Measurements from ENCODE around the gene MRPS34. TPM values are rescaled to one million over a fixed set of nuclear protein-coding genes. Genes with fewer than 3 reads are reported as not detected.
A peak's percentile ranks its signal among the peaks of the same experiment; 100 is the strongest.

MRPS34 gene
- total RNA-seq, 1 experiment from 2014 or later, result 101 TPM

GRCh38 chr16:1787322-1788094 lies 14.6 kb upstream of the MRPS34 start:
- no peaks in the 10 kb centered on the region for H3K9me2 ChIP-seq (replicated peaks; ENCODE audit: insufficient read depth, low read length)
- H2AFZ ChIP-seq (ENCODE audit: low read length), result no peak overlapping the region
- H3K4me1 ChIP-seq (ENCODE audit: low read length), result peaks cover 7% of the 10 kb centered on the region
- no peaks in the 10 kb centered on the region for H3K9me3 ChIP-seq (ENCODE audit: low read length)
- peaks cover 33% of the 10 kb centered on the region for H3K79me2 ChIP-seq (ENCODE audit: low read length)
- H3K9ac ChIP-seq (ENCODE audit: low read length), result no peak overlapping the region
- no peaks in the 10 kb centered on the region for H3K36me3 ChIP-seq (ENCODE audit: insufficient read depth, low read length)
- H4K20me1 ChIP-seq (ENCODE audit: insufficient read depth, low read depth, low read length), result peaks cover 15% of the 10 kb centered on the region
- no peak overlapping the region for H3K4me2 ChIP-seq (ENCODE audit: low read depth, low read length, poor library complexity, severe bottlenecking)
- no peak overlapping the region for H3K27ac ChIP-seq (ENCODE audit: low read length)
- no peak for DNase-seq
- no peaks in the 10 kb centered on the region for H3K27me3 ChIP-seq (ENCODE audit: low read length)
- H3K4me3 ChIP-seq (ENCODE audit: low read length), result no peak overlapping the region

- Histone ChIP-seq H3K4me1 (ENCODE audit: low read length) (peaks cover 7% of the 10 kb centered on the region), H3K4me3 (ENCODE audit: low read length) (no peak overlapping the region), H4K20me1 (ENCODE audit: insufficient read depth, low read depth, low read length) (peaks cover 15% of the 10 kb centered on the region), H3K27me3 (ENCODE audit: low read length) (no peaks in the 10 kb centered on the region), H3K27ac (ENCODE audit: low read length) (no peak overlapping the region), H3K4me2 (ENCODE audit: low read depth, low read length, poor library complexity, severe bottlenecking) (no peak overlapping the region), H2AFZ (ENCODE audit: low read length) (no peak overlapping the region), H3K79me2 (ENCODE audit: low read length) (peaks cover 33% of the 10 kb centered on the region), H3K9me2 (replicated peaks; ENCODE audit: insufficient read depth, low read length) (no peaks in the 10 kb centered on the region), H3K36me3 (ENCODE audit: insufficient read depth, low read length) (no peaks in the 10 kb centered on the region), H3K9me3 (ENCODE audit: low read length) (no peaks in the 10 kb centered on the region), H3K9ac (ENCODE audit: low read length) (no peak overlapping the region)
- no peak for DNase-seq
Observed at GRCh38 chr16:1787056-1787321, 14.1 kb upstream of the MRPS34 start.

- no peak for DNase-seq
- Histone ChIP-seq H3K4me1 (ENCODE audit: low read length) (peaks cover 9% of the 10 kb centered on the region), H2AFZ (ENCODE audit: low read length) (no peak overlapping the region), H4K20me1 (ENCODE audit: insufficient read depth, low read depth, low read length) (peaks cover 16% of the 10 kb centered on the region), H3K9ac (ENCODE audit: low read length) (no peak overlapping the region), H3K9me2 (replicated peaks; ENCODE audit: insufficient read depth, low read length) (no peaks in the 10 kb centered on the region), H3K4me2 (ENCODE audit: low read depth, low read length, poor library complexity, severe bottlenecking) (no peak overlapping the region), H3K27ac (ENCODE audit: low read length) (no peak overlapping the region), H3K79me2 (ENCODE audit: low read length) (peaks cover 36% of the 10 kb centered on the region), H3K4me3 (ENCODE audit: low read length) (no peak overlapping the region), H3K36me3 (ENCODE audit: insufficient read depth, low read length) (no peaks in the 10 kb centered on the region), H3K27me3 (ENCODE audit: low read length) (no peaks in the 10 kb centered on the region), H3K9me3 (ENCODE audit: low read length) (no peaks in the 10 kb centered on the region)
Observed at GRCh38 chr16:1786242-1787055, 13.5 kb upstream of the MRPS34 start.

GRCh38 chr16:1785846-1786170 lies 12.9 kb upstream of the MRPS34 start:
- Histone ChIP-seq H3K4me1 (ENCODE audit: low read length) (peaks cover 16% of the 10 kb centered on the region), H4K20me1 (ENCODE audit: insufficient read depth, low read depth, low read length) (peaks cover 22% of the 10 kb centered on the region), H3K4me2 (ENCODE audit: low read depth, low read length, poor library complexity, severe bottlenecking) (no peak overlapping the region), H3K4me3 (ENCODE audit: low read length) (no peak overlapping the region), H3K27me3 (ENCODE audit: low read length) (no peaks in the 10 kb centered on the region), H3K36me3 (ENCODE audit: insufficient read depth, low read length) (no peaks in the 10 kb centered on the region), H3K9me3 (ENCODE audit: low read length) (no peaks in the 10 kb centered on the region), H2AFZ (ENCODE audit: low read length) (no peak overlapping the region), H3K9me2 (replicated peaks; ENCODE audit: insufficient read depth, low read length) (no peaks in the 10 kb centered on the region), H3K27ac (ENCODE audit: low read length) (no peak overlapping the region), H3K9ac (ENCODE audit: low read length) (no peak overlapping the region), H3K79me2 (ENCODE audit: low read length) (peaks cover 40% of the 10 kb centered on the region)
- no peak for DNase-seq

GRCh38 chr16:1784977-1785845 lies 12.3 kb upstream of the MRPS34 start:
- no peak for DNase-seq
- Histone ChIP-seq H3K9ac (ENCODE audit: low read length) (no peak overlapping the region), H3K9me3 (ENCODE audit: low read length) (no peaks in the 10 kb centered on the region), H3K4me1 (ENCODE audit: low read length) (peaks cover 20% of the 10 kb centered on the region), H3K79me2 (ENCODE audit: low read length) (peaks cover 40% of the 10 kb centered on the region), H3K4me2 (ENCODE audit: low read depth, low read length, poor library complexity, severe bottlenecking) (no peak overlapping the region), H3K27ac (ENCODE audit: low read length) (no peak overlapping the region), H3K36me3 (ENCODE audit: insufficient read depth, low read length) (no peaks in the 10 kb centered on the region), H4K20me1 (ENCODE audit: insufficient read depth, low read depth, low read length) (peaks cover 22% of the 10 kb centered on the region), H3K4me3 (ENCODE audit: low read length) (no peak overlapping the region), H3K9me2 (replicated peaks; ENCODE audit: insufficient read depth, low read length) (no peaks in the 10 kb centered on the region), H3K27me3 (ENCODE audit: low read length) (no peaks in the 10 kb centered on the region), H2AFZ (ENCODE audit: low read length) (no peak overlapping the region)

GRCh38 chr16:1782408-1783264 lies 9.7 kb upstream of the MRPS34 start, which contains the start of the genes NUBP2 and SPSB3:
NUBP2 (plus strand) TSS chr16:1782960; CDS start chr16:1783021, 61 bp downstream.
SPSB3 (minus strand) TSS chr16:1782571; CDS start chr16:1781483, 1,088 bp downstream.
- Histone ChIP-seq H3K9me2 (replicated peaks; ENCODE audit: insufficient read depth, low read length) (no peaks in the 10 kb centered on the region), H3K79me2 (ENCODE audit: low read length) (peaks cover 40% of the 10 kb centered on the region), H2AFZ (ENCODE audit: low read length) (no peak within 1 kb of the TSS), H3K27me3 (ENCODE audit: low read length) (no peaks in the 10 kb centered on the region), H3K27ac (ENCODE audit: low read length) (peak within 1 kb of the TSS; percentile 32; the same call in 1 of the 2 replicates), H3K9ac (ENCODE audit: low read length) (peak within 1 kb of the TSS; percentile 92), H3K9me3 (ENCODE audit: low read length) (no peaks in the 10 kb centered on the region), H3K4me1 (ENCODE audit: low read length) (peaks cover 20% of the 10 kb centered on the region), H3K4me2 (ENCODE audit: low read depth, low read length, poor library complexity, severe bottlenecking) (peak within 1 kb of the TSS; percentile 90), H3K36me3 (ENCODE audit: insufficient read depth, low read length) (no peaks in the 10 kb centered on the region), H3K4me3 (ENCODE audit: low read length) (peak within 1 kb of the TSS; percentile 98), H4K20me1 (ENCODE audit: insufficient read depth, low read depth, low read length) (peaks cover 27% of the 10 kb centered on the region)
- peak; percentile 100 for DNase-seq

GRCh38 chr16:1781758-1782407 lies 8.9 kb upstream of the MRPS34 start:
- H3K27ac ChIP-seq (ENCODE audit: low read length), result peak overlapping the region; percentile 32; the same call in 1 of the 2 replicates
- no peak overlapping the region for H2AFZ ChIP-seq (ENCODE audit: low read length)
- H3K9ac ChIP-seq (ENCODE audit: low read length), result peak overlapping the region; percentile 79
- H4K20me1 ChIP-seq (ENCODE audit: insufficient read depth, low read depth, low read length), result peaks cover 27% of the 10 kb centered on the region
- no peaks in the 10 kb centered on the region for H3K9me3 ChIP-seq (ENCODE audit: low read length)
- peak; percentile 78 for DNase-seq
- no peaks in the 10 kb centered on the region for H3K36me3 ChIP-seq (ENCODE audit: insufficient read depth, low read length)
- H3K4me1 ChIP-seq (ENCODE audit: low read length), result peaks cover 20% of the 10 kb centered on the region
- no peaks in the 10 kb centered on the region for H3K9me2 ChIP-seq (replicated peaks; ENCODE audit: insufficient read depth, low read length)
- no peaks in the 10 kb centered on the region for H3K27me3 ChIP-seq (ENCODE audit: low read length)
- H3K4me3 ChIP-seq (ENCODE audit: low read length), result peak overlapping the region; percentile 82
- H3K4me2 ChIP-seq (ENCODE audit: low read depth, low read length, poor library complexity, severe bottlenecking), result peak overlapping the region; percentile 90
- peaks cover 40% of the 10 kb centered on the region for H3K79me2 ChIP-seq (ENCODE audit: low read length)

Data from Karpas-422 (cell line).